Astrocyte of the cerebellum (primary cell): ENCODE measurements around the gene TMEM223.

Source experiments
- DNase-seq: peaks from one replicate; pipeline ENCODE4 v3.0.0-alpha.2; 2011; ENCODE audit warnings: low read depth
- H3K4me3 ChIP-seq: 2 replicates; pipeline ENCODE4 v1.5.1; 2011; ENCODE audit warnings: mild to moderate bottlenecking, low read depth, low read length, moderate library complexity
- CTCF ChIP-seq: IDR thresholded peaks from 2 replicates; pipeline ENCODE4 v1.5.1; 2012; ENCODE audit warnings: low read length, low read depth, moderate library complexity, mild to moderate bottlenecking; ENCODE audit errors: missing control alignments
- in situ Hi-C: cut with HindIII; loops from 2 replicates; pipeline ENCODE4 v1.10.0; 2017; ENCODE audit warnings: low sequenced_read_pairs

TMEM223 gene

GRCh38 chr11:62786318-62787004 lies 5.3 kb downstream of the TMEM223 start:
- in situ Hi-C loops = no loop called here
- TF ChIP-seq CTCF = peak; percentile 99
- peak overlapping the region; percentile 92 for H3K4me3 ChIP-seq

GRCh38 chr11:62782753-62783152 lies 9.1 kb downstream of the TMEM223 start:
- DNase-seq = no peak
- no peak overlapping the region for H3K4me3 ChIP-seq
- in situ Hi-C loops = no loop called here
- no peak for TF ChIP-seq CTCF

More at GRCh38 chr11:62786318-62787004, 5.3 kb downstream of the TMEM223 start:
- no peak for DNase-seq

GRCh38 chr11:62778441-62778840 lies 13.4 kb downstream of the TMEM223 start:
- H3K4me3 ChIP-seq = no peak overlapping the region
- no peak for TF ChIP-seq CTCF
- no peak for DNase-seq
- in situ Hi-C loops = no loop called here

GRCh38 chr11:62777389-62777788 lies 14.4 kb downstream of the TMEM223 start:
- no peak for DNase-seq
- no peak overlapping the region for H3K4me3 ChIP-seq
- TF ChIP-seq CTCF = no peak
- in situ Hi-C loops = no loop called here

- H3K4me3 ChIP-seq = no peak overlapping the region
- TF ChIP-seq CTCF = no peak
Measured at GRCh38 chr11:62775646-62776045, 16.2 kb downstream of the TMEM223 start.

GRCh38 chr11:62774407-62774806 lies 17.4 kb downstream of the TMEM223 start:
- H3K4me3 ChIP-seq = no peak overlapping the region
- TF ChIP-seq CTCF = no peak
- in situ Hi-C loops = no loop called here
- no peak for DNase-seq

More at GRCh38 chr11:62775646-62776045, 16.2 kb downstream of the TMEM223 start:
- in situ Hi-C loops = no loop called here
- no peak for DNase-seq
